Measurements from ENCODE around the gene ARVCF. TPM values are rescaled to one million over a fixed set of nuclear protein-coding genes. Genes with fewer than 3 reads are reported as not detected.

Gene ARVCF
- total RNA-seq, 1 experiment from 2014 or later = 4.3 TPM

GRCh38 chr22:20022978-20023613, 6.5 kb upstream of the ARVCF start:
- Histone ChIP-seq H3K4me2 (ENCODE audit: low read depth, low read length, poor library complexity, severe bottlenecking) (peak overlapping the region; percentile 74), H3K4me3 (ENCODE audit: low read length) (peak overlapping the region; percentile 94), H3K27me3 (ENCODE audit: low read length) (no peaks in the 10 kb centered on the region), H3K27ac (ENCODE audit: low read length) (peak overlapping the region; percentile 69), H3K9me2 (replicated peaks; ENCODE audit: insufficient read depth, low read length) (no peaks in the 10 kb centered on the region), H3K79me2 (ENCODE audit: low read length) (peaks cover 58% of the 10 kb centered on the region), H2AFZ (ENCODE audit: low read length) (no peak overlapping the region), H3K4me1 (ENCODE audit: low read length) (peaks cover 37% of the 10 kb centered on the region), H3K9ac (ENCODE audit: low read length) (peak overlapping the region; percentile 94), H3K36me3 (ENCODE audit: insufficient read depth, low read length) (no peaks in the 10 kb centered on the region), H4K20me1 (ENCODE audit: insufficient read depth, low read depth, low read length) (0 out of 2 replicates have a peak, but pooled peaks cover 3% of the 10 kb centered on the region), H3K9me3 (ENCODE audit: low read length) (no peaks in the 10 kb centered on the region)
- DNase-seq = no peak

GRCh38 chr22:20022231-20022977, 5.8 kb upstream of the ARVCF start:
- Histone ChIP-seq H2AFZ (ENCODE audit: low read length) (no peak overlapping the region), H3K9ac (ENCODE audit: low read length) (peak overlapping the region; percentile 94), H3K9me3 (ENCODE audit: low read length) (no peaks in the 10 kb centered on the region), H3K4me2 (ENCODE audit: low read depth, low read length, poor library complexity, severe bottlenecking) (peak overlapping the region; percentile 74), H3K79me2 (ENCODE audit: low read length) (peaks cover 57% of the 10 kb centered on the region), H3K9me2 (replicated peaks; ENCODE audit: insufficient read depth, low read length) (no peaks in the 10 kb centered on the region), H3K4me1 (ENCODE audit: low read length) (peaks cover 38% of the 10 kb centered on the region), H3K36me3 (ENCODE audit: insufficient read depth, low read length) (no peaks in the 10 kb centered on the region), H3K4me3 (ENCODE audit: low read length) (peak overlapping the region; percentile 94), H4K20me1 (ENCODE audit: insufficient read depth, low read depth, low read length) (0 out of 2 replicates have a peak, but pooled peaks cover 3% of the 10 kb centered on the region), H3K27ac (ENCODE audit: low read length) (peak overlapping the region; percentile 69), H3K27me3 (ENCODE audit: low read length) (no peaks in the 10 kb centered on the region)
- DNase-seq = peak; percentile 52

- Histone ChIP-seq H3K4me2 (ENCODE audit: low read depth, low read length, poor library complexity, severe bottlenecking) (peak overlapping the region; percentile 74), H3K4me1 (ENCODE audit: low read length) (peaks cover 34% of the 10 kb centered on the region), H3K79me2 (ENCODE audit: low read length) (peaks cover 48% of the 10 kb centered on the region), H3K4me3 (ENCODE audit: low read length) (peak overlapping the region; percentile 94), H2AFZ (ENCODE audit: low read length) (no peak overlapping the region), H3K36me3 (ENCODE audit: insufficient read depth, low read length) (no peaks in the 10 kb centered on the region), H3K9me3 (ENCODE audit: low read length) (no peaks in the 10 kb centered on the region), H3K27me3 (ENCODE audit: low read length) (no peaks in the 10 kb centered on the region), H4K20me1 (ENCODE audit: insufficient read depth, low read depth, low read length) (0 out of 2 replicates have a peak, but pooled peaks cover 3% of the 10 kb centered on the region), H3K27ac (ENCODE audit: low read length) (peak overlapping the region; percentile 69), H3K9ac (ENCODE audit: low read length) (peak overlapping the region; percentile 94), H3K9me2 (replicated peaks; ENCODE audit: insufficient read depth, low read length) (no peaks in the 10 kb centered on the region)
- DNase-seq = peak; percentile 57
Observed at GRCh38 chr22:20021196-20022181, 4.9 kb upstream of the ARVCF start.

- 0 out of 2 replicates have a peak, but pooled peaks cover 3% of the 10 kb centered on the region for H4K20me1 ChIP-seq (ENCODE audit: insufficient read depth, low read depth, low read length)
- H2AFZ ChIP-seq (ENCODE audit: low read length) = no peak within 1 kb of the TSS; the same call in 1 of the 2 replicates
- H3K4me2 ChIP-seq (ENCODE audit: low read depth, low read length, poor library complexity, severe bottlenecking) = peak within 1 kb of the TSS; percentile 82
- no peaks in the 10 kb centered on the region for H3K27me3 ChIP-seq (ENCODE audit: low read length)
- H3K27ac ChIP-seq (ENCODE audit: low read length) = peak within 1 kb of the TSS; percentile 69
- DNase-seq = peak; percentile 97
- peak within 1 kb of the TSS; percentile 94 for H3K9ac ChIP-seq (ENCODE audit: low read length)
- no peaks in the 10 kb centered on the region for H3K9me2 ChIP-seq (replicated peaks; ENCODE audit: insufficient read depth, low read length)
- H3K9me3 ChIP-seq (ENCODE audit: low read length) = no peaks in the 10 kb centered on the region
- no peaks in the 10 kb centered on the region for H3K36me3 ChIP-seq (ENCODE audit: insufficient read depth, low read length)
- H3K4me3 ChIP-seq (ENCODE audit: low read length) = peak within 1 kb of the TSS; percentile 94
- H3K4me1 ChIP-seq (ENCODE audit: low read length) = peaks cover 35% of the 10 kb centered on the region
- H3K79me2 ChIP-seq (ENCODE audit: low read length) = peaks cover 42% of the 10 kb centered on the region
Observed at GRCh38 chr22:20020533-20021195, 4.0 kb upstream of the ARVCF start, which contains the start of gene TANGO2. Gene TANGO2, plus strand, starts transcription at chr22:20021110. Its CDS starts 15,689 bp downstream, at chr22:20036799.

GRCh38 chr22:20019661-20020532, 3.3 kb upstream of the ARVCF start:
- peak overlapping the region; percentile 94 for H3K4me3 ChIP-seq (ENCODE audit: low read length)
- peaks cover 42% of the 10 kb centered on the region for H3K4me1 ChIP-seq (ENCODE audit: low read length)
- H4K20me1 ChIP-seq (ENCODE audit: insufficient read depth, low read depth, low read length) = 0 out of 2 replicates have a peak, but pooled peaks cover 3% of the 10 kb centered on the region
- no peaks in the 10 kb centered on the region for H3K36me3 ChIP-seq (ENCODE audit: insufficient read depth, low read length)
- H3K27ac ChIP-seq (ENCODE audit: low read length) = no peak overlapping the region
- no peak for DNase-seq
- no peaks in the 10 kb centered on the region for H3K27me3 ChIP-seq (ENCODE audit: low read length)
- peak overlapping the region; percentile 82 for H3K4me2 ChIP-seq (ENCODE audit: low read depth, low read length, poor library complexity, severe bottlenecking)
- H3K9me3 ChIP-seq (ENCODE audit: low read length) = no peaks in the 10 kb centered on the region
- H3K9ac ChIP-seq (ENCODE audit: low read length) = peak overlapping the region; percentile 94
- no peaks in the 10 kb centered on the region for H3K9me2 ChIP-seq (replicated peaks; ENCODE audit: insufficient read depth, low read length)
- no peak overlapping the region for H2AFZ ChIP-seq (ENCODE audit: low read length)
- H3K79me2 ChIP-seq (ENCODE audit: low read length) = peaks cover 43% of the 10 kb centered on the region

- no peak overlapping the region for H3K9ac ChIP-seq (ENCODE audit: low read length)
- H3K27me3 ChIP-seq (ENCODE audit: low read length) = no peaks in the 10 kb centered on the region
- H3K9me3 ChIP-seq (ENCODE audit: low read length) = no peaks in the 10 kb centered on the region
- no peak overlapping the region for H3K27ac ChIP-seq (ENCODE audit: low read length)
- H3K9me2 ChIP-seq (replicated peaks; ENCODE audit: insufficient read depth, low read length) = no peaks in the 10 kb centered on the region
- H4K20me1 ChIP-seq (ENCODE audit: insufficient read depth, low read depth, low read length) = no peaks in the 10 kb centered on the region
- DNase-seq = no peak
- H3K4me3 ChIP-seq (ENCODE audit: low read length) = no peak overlapping the region
- H3K4me1 ChIP-seq (ENCODE audit: low read length) = peaks cover 41% of the 10 kb centered on the region
- peaks cover 25% of the 10 kb centered on the region for H3K79me2 ChIP-seq (ENCODE audit: low read length)
- H3K4me2 ChIP-seq (ENCODE audit: low read depth, low read length, poor library complexity, severe bottlenecking) = no peak overlapping the region
- H2AFZ ChIP-seq (ENCODE audit: low read length) = no peak overlapping the region
- H3K36me3 ChIP-seq (ENCODE audit: insufficient read depth, low read length) = no peaks in the 10 kb centered on the region
Observed at GRCh38 chr22:20018001-20018400, 1.4 kb upstream of the ARVCF start.

GRCh38 chr22:20017622-20017958, 967 bp upstream of the ARVCF start:
- Histone ChIP-seq H3K9ac (ENCODE audit: low read length) (peak overlapping the region; percentile 73), H3K9me3 (ENCODE audit: low read length) (no peaks in the 10 kb centered on the region), H3K4me3 (ENCODE audit: low read length) (peak overlapping the region; percentile 84; the same call in 1 of the 2 replicates), H3K27ac (ENCODE audit: low read length) (no peak overlapping the region), H2AFZ (ENCODE audit: low read length) (no peak overlapping the region), H3K4me2 (ENCODE audit: low read depth, low read length, poor library complexity, severe bottlenecking) (peak overlapping the region; percentile 83), H3K36me3 (ENCODE audit: insufficient read depth, low read length) (no peaks in the 10 kb centered on the region), H3K79me2 (ENCODE audit: low read length) (peaks cover 21% of the 10 kb centered on the region), H4K20me1 (ENCODE audit: insufficient read depth, low read depth, low read length) (no peaks in the 10 kb centered on the region), H3K27me3 (ENCODE audit: low read length) (no peaks in the 10 kb centered on the region), H3K4me1 (ENCODE audit: low read length) (peaks cover 37% of the 10 kb centered on the region), H3K9me2 (replicated peaks; ENCODE audit: insufficient read depth, low read length) (no peaks in the 10 kb centered on the region)
- no peak for DNase-seq
